Esophagus squamous epithelium (tissue), 4 donors: ENCODE results near the gene EPS15.

Source experiments
- POLR2A ChIP-seq, 4 donors: fragments of 450-650 bp; IDR thresholded peaks; one replicate each; pipeline ENCODE4 v1.6.1; 2017; ENCODE audit warnings: antibody characterized with exemption in 4 of 4, mild to moderate bottlenecking in 4 of 4, moderate library complexity in 3 of 4
- TF ChIP-seq, protein P1 (sequence below), 6 experiments: fragments of 450-650 bp in 4 of 6; fragments of 200-600 bp in 2 of 6; sonication (generic) in 2 of 6; IDR thresholded peaks; one replicate each; pipeline ENCODE4 v1.5.1; 2016 to 2019; ENCODE audit warnings: antibody characterized with exemption in 6 of 6, mild to moderate bottlenecking in 4 of 6, moderate library complexity in 4 of 6

DNA sequence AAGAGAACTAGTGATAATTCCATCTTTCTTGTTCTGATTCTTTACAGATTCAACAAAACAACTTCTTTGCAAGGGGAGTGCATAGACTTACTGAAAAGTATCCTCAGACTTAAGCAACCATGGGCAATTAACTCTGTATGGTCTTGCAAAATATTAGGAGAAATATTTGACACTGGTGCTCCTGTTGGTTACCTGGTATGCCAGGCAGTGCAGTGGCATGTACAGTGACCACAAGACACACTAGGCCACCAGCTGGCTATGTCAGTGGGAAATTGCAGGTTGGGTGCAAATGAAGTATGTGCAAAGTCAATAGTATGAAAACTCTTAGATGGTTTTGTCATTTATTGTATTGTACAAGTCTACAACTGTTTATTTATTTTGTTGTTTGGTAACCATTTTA, 34.5 kb downstream of the EPS15 start:
- TF ChIP-seq, protein P1, sequence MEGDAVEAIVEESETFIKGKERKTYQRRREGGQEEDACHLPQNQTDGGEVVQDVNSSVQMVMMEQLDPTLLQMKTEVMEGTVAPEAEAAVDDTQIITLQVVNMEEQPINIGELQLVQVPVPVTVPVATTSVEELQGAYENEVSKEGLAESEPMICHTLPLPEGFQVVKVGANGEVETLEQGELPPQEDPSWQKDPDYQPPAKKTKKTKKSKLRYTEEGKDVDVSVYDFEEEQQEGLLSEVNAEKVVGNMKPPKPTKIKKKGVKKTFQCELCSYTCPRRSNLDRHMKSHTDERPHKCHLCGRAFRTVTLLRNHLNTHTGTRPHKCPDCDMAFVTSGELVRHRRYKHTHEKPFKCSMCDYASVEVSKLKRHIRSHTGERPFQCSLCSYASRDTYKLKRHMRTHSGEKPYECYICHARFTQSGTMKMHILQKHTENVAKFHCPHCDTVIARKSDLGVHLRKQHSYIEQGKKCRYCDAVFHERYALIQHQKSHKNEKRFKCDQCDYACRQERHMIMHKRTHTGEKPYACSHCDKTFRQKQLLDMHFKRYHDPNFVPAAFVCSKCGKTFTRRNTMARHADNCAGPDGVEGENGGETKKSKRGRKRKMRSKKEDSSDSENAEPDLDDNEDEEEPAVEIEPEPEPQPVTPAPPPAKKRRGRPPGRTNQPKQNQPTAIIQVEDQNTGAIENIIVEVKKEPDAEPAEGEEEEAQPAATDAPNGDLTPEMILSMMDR (IDR thresholded peaks at IDR 0.05) = no peak
- TF ChIP-seq POLR2A (IDR thresholded peaks at IDR 0.05) = no peak
